H1 (cell line): ENCODE results near the gene PDE4B. TPM values are rescaled to one million over a fixed set of nuclear protein-coding genes. Genes with fewer than 3 reads are reported as not detected.

Experiments
- CTCF ChIA-PET: fragments of 300-600 bp; sonication (Branson Sonifier 250); formaldehyde crosslinking; loops from one replicate; lab custom pipeline; 2021; ENCODE audit not compliant: partially characterized antibody; lab: Charles Lee
- POLR2A ChIA-PET: fragments of 300-600 bp; sonication (Branson Sonifier 250); formaldehyde crosslinking; loops from one replicate; lab custom pipeline; 2021; ENCODE audit warnings: inconsistent platforms; ENCODE audit not compliant: partially characterized antibody; lab: Charles Lee
- DNase-seq, 2 experiments: peaks; one replicate each; pipeline versions ENCODE4 v3.0.0 to v3.0.0-alpha.2; 2010 to 2022; ENCODE audit warnings: low spot score in 2 of 2, low read depth in 1 of 2, mixed read lengths in 1 of 2
- FAIRE-seq: peaks from 2 replicates; lab custom pipeline; 2011; peaks lifted over from hg19 to GRCh38; lab: Jason Lieb, UNC
- H2AFZ ChIP-seq: 2 replicates; pipeline ENCODE4 v1.8.1; 2012; ENCODE audit warnings: low read length, inconsistent platforms
- H2AK5ac ChIP-seq: 2 replicates; pipeline ENCODE4 v1.6.1; 2013; ENCODE audit warnings: low read depth, low read length
- H2BK120ac ChIP-seq: replicated peaks from 2 replicates; pipeline ENCODE3; 2013; ENCODE audit warnings: low read depth, low read length, inconsistent platforms
- H2BK12ac ChIP-seq: 2 replicates; pipeline ENCODE4 v1.6.1; 2013; ENCODE audit warnings: low read depth, low read length
- H2BK15ac ChIP-seq: 2 replicates; pipeline ENCODE4 v1.6.1; 2013; ENCODE audit warnings: low read length
- H2BK20ac ChIP-seq: 2 replicates; pipeline ENCODE4 v1.6.1; 2013; ENCODE audit warnings: low read length
- H2BK5ac ChIP-seq: 2 replicates; pipeline ENCODE4 v1.6.1; 2013; ENCODE audit warnings: low read depth, low read length
- H3K14ac ChIP-seq: 2 replicates; pipeline ENCODE4 v1.6.1; 2013; ENCODE audit warnings: inconsistent platforms; ENCODE audit not compliant: insufficient read length
- H3K18ac ChIP-seq: 2 replicates; pipeline ENCODE4 v1.6.1; 2013; ENCODE audit warnings: low read length; ENCODE audit errors: extremely low read depth
- H3K23ac ChIP-seq: 2 replicates; pipeline ENCODE4 v1.6.1; 2013; ENCODE audit warnings: inconsistent platforms; ENCODE audit not compliant: insufficient read length
- H3K23me2 ChIP-seq: 2 replicates; pipeline ENCODE4 v1.6.1; 2013; ENCODE audit warnings: low read depth, low read length
- H3K27ac ChIP-seq: 2 replicates; pipeline ENCODE4 v1.6.1; 2011; ENCODE audit warnings: low read depth, low read length, inconsistent platforms
- H3K27me3 ChIP-seq, 4 experiments: replicated peaks in 1 of 4; 1 replicate in 1 of 4; 2 replicates in 3 of 4; pipeline versions ENCODE4 v1.6.1 to v1.8.1; 2011 to 2013; ENCODE audit warnings: low read length in 3 of 4, mild to moderate bottlenecking in 3 of 4, inconsistent platforms in 2 of 4, mixed read lengths in 2 of 4, moderate library complexity in 1 of 4; ENCODE audit not compliant: control insufficient read depth in 3 of 4, insufficient read depth in 3 of 4; ENCODE audit errors: extremely low read depth in 1 of 4
- H3K36me3 ChIP-seq, 4 experiments: 2 replicates each; pipeline versions ENCODE4 v1.6.1 to v1.8.1; 2011 to 2013; ENCODE audit warnings: mild to moderate bottlenecking in 4 of 4, low read length in 3 of 4, moderate library complexity in 2 of 4, control low read depth in 1 of 4, inconsistent platforms in 1 of 4; ENCODE audit not compliant: insufficient read depth in 4 of 4, control insufficient read depth in 2 of 4
- H3K4ac ChIP-seq: replicated peaks from 2 replicates; pipeline ENCODE3; 2013; ENCODE audit warnings: low read length, low read depth, mixed read lengths, inconsistent platforms; ENCODE audit not compliant: insufficient read length
- H3K4me1 ChIP-seq, 4 experiments: replicated peaks in 1 of 4; 1 replicate in 1 of 4; 2 replicates in 3 of 4; pipeline versions ENCODE4 v1.6.1 to v1.8.1; 2011 to 2013; ENCODE audit warnings: low read length in 3 of 4, inconsistent platforms in 2 of 4, mixed read lengths in 1 of 4; ENCODE audit not compliant: insufficient read depth in 4 of 4, control insufficient read depth in 3 of 4
- H3K4me2 ChIP-seq, 2 experiments: 2 replicates each; pipeline versions ENCODE4 v1.6.1 to v1.8.1; 2011 to 2013; ENCODE audit warnings: low read depth in 2 of 2, low read length in 2 of 2, control low read depth in 1 of 2, inconsistent platforms in 1 of 2, mild to moderate bottlenecking in 1 of 2; ENCODE audit not compliant: insufficient read depth in 1 of 2
- H3K4me3 ChIP-seq, 4 experiments: fragments of 200-600, 300-600 bp in 1 of 4; sonication (generic), shearing (Covaris generic), sonication (Bioruptor Twin) in 1 of 4; 2 replicates each; pipeline versions ENCODE4 v1.5.1 to v1.8.1; 2011 to 2016; ENCODE audit warnings: low read length in 4 of 4, low read depth in 3 of 4, control low read depth in 2 of 4, inconsistent platforms in 2 of 4, mild to moderate bottlenecking in 2 of 4, mixed read lengths in 1 of 4, moderate library complexity in 1 of 4; ENCODE audit not compliant: insufficient read depth in 2 of 4; ENCODE audit errors: extremely low read depth in 1 of 4
- H3K56ac ChIP-seq: replicated peaks from 2 replicates; pipeline ENCODE3; 2013; ENCODE audit warnings: low read depth, mild to moderate bottlenecking, mixed read lengths, low read length, inconsistent platforms; ENCODE audit not compliant: insufficient read length
- H3K79me1 ChIP-seq: 2 replicates; pipeline ENCODE4 v1.6.1; 2013; ENCODE audit warnings: low read depth, low read length, control low read depth
- H3K79me2 ChIP-seq, 2 experiments: 2 replicates each; pipeline versions ENCODE4 v1.6.1 to v1.8.1; 2012 to 2013; ENCODE audit warnings: low read length in 2 of 2, mild to moderate bottlenecking in 2 of 2, inconsistent platforms in 1 of 2; ENCODE audit not compliant: insufficient read depth in 2 of 2, control insufficient read depth in 1 of 2
- H3K9ac ChIP-seq, 4 experiments: replicated peaks in 1 of 4; 1 replicate in 1 of 4; 2 replicates in 3 of 4; pipeline versions ENCODE4 v1.6.1 to v1.8.1; 2011 to 2013; ENCODE audit warnings: low read depth in 3 of 4, low read length in 3 of 4, control low read depth in 2 of 4, mild to moderate bottlenecking in 2 of 4, moderate library complexity in 2 of 4, inconsistent platforms in 1 of 4; ENCODE audit errors: extremely low read depth in 1 of 4
- H3K9me3 ChIP-seq, 2 experiments: 2 replicates each; pipeline versions ENCODE4 v1.6.1 to v1.8.1; 2012 to 2013; ENCODE audit warnings: mild to moderate bottlenecking in 2 of 2, moderate library complexity in 2 of 2, control low read depth in 1 of 2, inconsistent platforms in 1 of 2, low read depth in 1 of 2, low read length in 1 of 2, mixed read lengths in 1 of 2; ENCODE audit not compliant: insufficient read depth in 2 of 2
- H4K20me1 ChIP-seq, 2 experiments: replicated peaks in 1 of 2; 2 replicates each; pipeline versions ENCODE3 to v1.8.1; 2011 to 2013; ENCODE audit warnings: inconsistent platforms in 2 of 2, low read length in 2 of 2, mild to moderate bottlenecking in 1 of 2; ENCODE audit not compliant: insufficient read depth in 2 of 2, control insufficient read depth in 1 of 2
- H4K5ac ChIP-seq: 2 replicates; pipeline ENCODE4 v1.6.1; 2013; ENCODE audit warnings: low read length, low read depth, mixed read lengths, inconsistent platforms; ENCODE audit not compliant: insufficient read length
- H4K8ac ChIP-seq: 2 replicates; pipeline ENCODE4 v1.8.0; 2013; ENCODE audit warnings: mild to moderate bottlenecking, moderate library complexity, low read length, inconsistent platforms; ENCODE audit not compliant: insufficient read depth; ENCODE audit errors: extremely low read depth
- H4K91ac ChIP-seq: replicated peaks from 2 replicates; pipeline ENCODE3; 2013; ENCODE audit warnings: low read length, mixed read lengths, inconsistent platforms; ENCODE audit not compliant: insufficient read length
- BACH1 ChIP-seq: IDR thresholded peaks from 2 replicates; pipeline ENCODE4 v1.6.1; 2012; ENCODE audit warnings: low read length, improper control_type of control experiment
- CHD2 ChIP-seq: IDR thresholded peaks from 2 replicates; pipeline ENCODE4 v1.6.1; 2012; ENCODE audit warnings: low read length, improper control_type of control experiment
- KDM1A ChIP-seq: fragments of 200-600, 300-600 bp; sonication (generic); IDR thresholded peaks from 2 replicates; pipeline ENCODE4 v1.7.1; 2016; ENCODE audit warnings: mild to moderate bottlenecking, low read length, borderline replicate concordance
- KDM5A ChIP-seq: fragments of 200-600 bp; IDR thresholded peaks from 2 replicates; pipeline ENCODE4 v1.7.1; 2012; ENCODE audit warnings: mild to moderate bottlenecking, low read length, inconsistent platforms, mixed read lengths
- RNF2 ChIP-seq: fragments of 200-900, 300-1000 bp; sonication (generic); IDR thresholded peaks from 2 replicates; pipeline ENCODE4 v1.7.1; 2016; ENCODE audit warnings: borderline replicate concordance, low read depth, mild to moderate bottlenecking, antibody characterized with exemption, low read length; ENCODE audit not compliant: poor library complexity, severe bottlenecking; ENCODE audit errors: missing control alignments
- TAF1 ChIP-seq: IDR thresholded peaks from 2 replicates; pipeline ENCODE4 v1.6.1; 2011; ENCODE audit warnings: mild to moderate bottlenecking, low read depth, low read length
- polyA plus RNA-seq, 7 experiments: library from polyadenylated mRNA; depleted of rRNA in 3 of 7; stranded (reverse) in 5 of 7; unstranded in 2 of 7; fragments of >200 nt in 5 of 7; fragments of 200-250 nt in 2 of 7; gene quantifications; 1 replicate in 5 of 7; 2 replicates in 1 of 7; 4 replicates in 1 of 7; pipeline versions ENCODE4 v1.2.1 to v1.2.3, GENCODE V29; 2011 to 2013; ENCODE audit warnings: missing spikeins in 2 of 7, mixed read lengths in 2 of 7
- total RNA-seq: library from RNA; stranded (reverse); fragmentation: NEBNext Ultra II Directional; extraction: Animal tissue kit (Norgen Biotek cat#: 25700); gene quantifications from 2 replicates; pipeline ENCODE4 v1.2.1, GENCODE V29; 2021
- TF ChIP-seq, protein P1 (sequence below): IDR thresholded peaks from 2 replicates; pipeline ENCODE4 v1.6.1; 2011; ENCODE audit warnings: low read length, improper control_type of control experiment

The PDE4B gene
- total and polyA plus RNA-seq, 2 of the 8 experiments (the other 6 are each of a cell fraction or from before 2014, with no cell fraction given) = 5.0 to 15.1 TPM

GRCh38 chr1:66208632-66209031 lies 415.9 kb downstream of the PDE4B start:
- POLR2A ChIA-PET = no interaction called here
- no peak for FAIRE-seq

More at GRCh38 chr1:66208632-66209031, 415.9 kb downstream of the PDE4B start:
- Histone ChIP-seq H3K9ac (no peak overlapping the region), H3K4me2 (no peak overlapping the region), H3K4ac (no peak overlapping the region), H2BK120ac (no peak overlapping the region), H3K18ac (no peak overlapping the region), H4K91ac (no peak overlapping the region), H3K4me3 (no peak overlapping the region), H3K36me3 (no peaks in the 10 kb centered on the region), H2BK12ac (no peak overlapping the region), H3K14ac (no peak overlapping the region), H3K23me2 (no peaks in the 10 kb centered on the region), H3K79me1 (no peaks in the 10 kb centered on the region), H4K5ac (no peak overlapping the region), H3K79me2 (no peaks in the 10 kb centered on the region), H2BK5ac (no peak overlapping the region), H4K20me1 (no peaks in the 10 kb centered on the region), H2BK20ac (no peak overlapping the region), H3K27me3 (no peaks in the 10 kb centered on the region), H2AK5ac (no peak overlapping the region), H3K4me1 (no peaks in the 10 kb centered on the region), H3K56ac (no peak overlapping the region), H4K8ac (no peak overlapping the region), H3K27ac (no peak overlapping the region), H2BK15ac (no peak overlapping the region), H3K23ac (no peak overlapping the region), H3K9me3 (peaks cover 13% of the 10 kb centered on the region in 2 experiments), H2AFZ (no peak overlapping the region)
- TF ChIP-seq KDM5A (no peak), CHD2 (no peak), KDM1A (no peak), BACH1 (no peak), RNF2 (no peak), TAF1 (no peak)
- TF ChIP-seq, protein P1, sequence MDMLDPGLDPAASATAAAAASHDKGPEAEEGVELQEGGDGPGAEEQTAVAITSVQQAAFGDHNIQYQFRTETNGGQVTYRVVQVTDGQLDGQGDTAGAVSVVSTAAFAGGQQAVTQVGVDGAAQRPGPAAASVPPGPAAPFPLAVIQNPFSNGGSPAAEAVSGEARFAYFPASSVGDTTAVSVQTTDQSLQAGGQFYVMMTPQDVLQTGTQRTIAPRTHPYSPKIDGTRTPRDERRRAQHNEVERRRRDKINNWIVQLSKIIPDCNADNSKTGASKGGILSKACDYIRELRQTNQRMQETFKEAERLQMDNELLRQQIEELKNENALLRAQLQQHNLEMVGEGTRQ = no peak
- CTCF ChIA-PET = interaction anchor here (0.7 to 1.2 kb wide), 2 partner anchors 26 to 238 kb away, joined by 3 to 4 read pairs; no protein-coding TSS in a partner anchor
- no peak for DNase-seq
